Activated T-helper 1 cell treated with anti-CD3 and anti-CD28 coated beads, Interleukin-12 subunit alpha, Interleukin-12 subunit beta, Interleukin-2, Interleukin-4 antibody, amounts not matched to agents 30 ng/mL and 10 ng/mL and 1 ng/mL, durations not matched to agents 14 hours and 24 hours and 36 hours (primary cell): Measurements from ENCODE around the gene EIF4G2. TPM values are rescaled to one million over a fixed set of nuclear protein-coding genes. Genes with fewer than 3 reads are reported as not detected.

Experiments used
- DNase-seq: peaks from one replicate; pipeline ENCODE4 v3.0.0; 2021; ENCODE audit warnings: low spot score
- H3K27ac Mint-ChIP-seq: one replicate; pipeline ENCODE4 v1.8.0; 2021; ENCODE audit warnings: mild to moderate bottlenecking, mixed read lengths
- H3K27me3 Mint-ChIP-seq: one replicate; pipeline ENCODE4 v1.8.0; 2022; ENCODE audit warnings: mild to moderate bottlenecking, moderate library complexity, mixed read lengths; ENCODE audit not compliant: insufficient read depth
- H3K36me3 Mint-ChIP-seq: one replicate; pipeline ENCODE4 v1.8.0; 2021; ENCODE audit warnings: low read depth, mixed read lengths
- H3K4me1 Mint-ChIP-seq: one replicate; pipeline ENCODE4 v1.8.0; 2021; ENCODE audit warnings: low read depth, mixed read lengths
- H3K4me3 Mint-ChIP-seq: one replicate; pipeline ENCODE4 v1.8.0; 2021; ENCODE audit warnings: mild to moderate bottlenecking, moderate library complexity, mixed read lengths
- H3K9me3 Mint-ChIP-seq: one replicate; pipeline ENCODE4 v1.8.0; 2021; ENCODE audit warnings: mixed read lengths
- intact Hi-C: fragments of 100-400 bp; cut with micrococcal nuclease; formaldehyde crosslinking; loops from one replicate; pipeline ENCODE4 v1.15.1; 2024
- total RNA-seq: library from RNA; stranded (reverse); gene quantifications from 2 replicates; pipeline ENCODE4 v1.2.3, GENCODE V29; 2022

Gene EIF4G2
- total RNA-seq, 1 donor from 2014 or later: 1,108 TPM

- intact Hi-C loops: loop anchor here (10.0 kb wide), 2 partner anchors 351 to 1229 kb away; partner anchors contain the start of gene WEE1
- peaks cover 89% of the 10 kb centered on the region for H3K36me3 Mint-ChIP-seq
- H3K4me3 Mint-ChIP-seq: no peak overlapping the region
- H3K27ac Mint-ChIP-seq: no peak overlapping the region
- DNase-seq: no peak
- peaks cover 72% of the 10 kb centered on the region for H3K4me1 Mint-ChIP-seq
- no peaks in the 10 kb centered on the region for H3K9me3 Mint-ChIP-seq
- no peaks in the 10 kb centered on the region for H3K27me3 Mint-ChIP-seq
These were observed 5.0 kb downstream of the EIF4G2 start for GRCh38 chr11:10803676-10804075.

- no peak for DNase-seq
- H3K4me3 Mint-ChIP-seq: no peak overlapping the region
- H3K27me3 Mint-ChIP-seq: no peaks in the 10 kb centered on the region
- H3K27ac Mint-ChIP-seq: no peak overlapping the region
- peaks cover 69% of the 10 kb centered on the region for H3K4me1 Mint-ChIP-seq
- no peaks in the 10 kb centered on the region for H3K9me3 Mint-ChIP-seq
- peaks cover 78% of the 10 kb centered on the region for H3K36me3 Mint-ChIP-seq
- intact Hi-C loops: loop anchor here (10.0 kb wide), 2 partner anchors 355 to 1225 kb away; partner anchors contain the start of gene WEE1
These were observed 8.4 kb downstream of the EIF4G2 start for GRCh38 chr11:10800292-10800691.

GRCh38 chr11:10798330-10798928, 10.3 kb downstream of the EIF4G2 start:
- intact Hi-C loops: no loop called here
- Mint-ChIP-seq H3K9me3 (no peaks in the 10 kb centered on the region), H3K27ac (no peak overlapping the region), H3K36me3 (peaks cover 71% of the 10 kb centered on the region), H3K4me1 (peaks cover 58% of the 10 kb centered on the region), H3K27me3 (no peaks in the 10 kb centered on the region), H3K4me3 (no peak overlapping the region)
- no peak for DNase-seq

GRCh38 chr11:10797531-10797930, 11.2 kb downstream of the EIF4G2 start:
- Mint-ChIP-seq H3K27ac (no peak overlapping the region), H3K36me3 (peaks cover 63% of the 10 kb centered on the region), H3K9me3 (no peaks in the 10 kb centered on the region), H3K4me1 (peaks cover 62% of the 10 kb centered on the region), H3K27me3 (peaks cover 3% of the 10 kb centered on the region), H3K4me3 (no peak overlapping the region)
- DNase-seq: no peak
- intact Hi-C loops: no loop called here

- H3K36me3 Mint-ChIP-seq: peaks cover 59% of the 10 kb centered on the region
- H3K4me1 Mint-ChIP-seq: peaks cover 60% of the 10 kb centered on the region
- DNase-seq: no peak
- peaks cover 4% of the 10 kb centered on the region for H3K27me3 Mint-ChIP-seq
- H3K9me3 Mint-ChIP-seq: no peaks in the 10 kb centered on the region
- intact Hi-C loops: no loop called here
- no peak overlapping the region for H3K4me3 Mint-ChIP-seq
- H3K27ac Mint-ChIP-seq: no peak overlapping the region
These were observed 11.7 kb downstream of the EIF4G2 start for GRCh38 chr11:10797001-10797400.

GRCh38 chr11:10796191-10796590, 12.5 kb downstream of the EIF4G2 start:
- Mint-ChIP-seq H3K9me3 (no peaks in the 10 kb centered on the region), H3K27me3 (peaks cover 9% of the 10 kb centered on the region), H3K36me3 (peaks cover 51% of the 10 kb centered on the region), H3K27ac (no peak overlapping the region), H3K4me3 (no peak overlapping the region), H3K4me1 (peaks cover 52% of the 10 kb centered on the region)
- no peak for DNase-seq
- intact Hi-C loops: no loop called here

GRCh38 chr11:10793470-10794255, 15.1 kb downstream of the EIF4G2 start:
- Mint-ChIP-seq H3K4me3 (no peak overlapping the region), H3K36me3 (peaks cover 28% of the 10 kb centered on the region), H3K9me3 (no peaks in the 10 kb centered on the region), H3K27me3 (peaks cover 19% of the 10 kb centered on the region), H3K27ac (no peak overlapping the region), H3K4me1 (peaks cover 27% of the 10 kb centered on the region)
- DNase-seq: no peak
- intact Hi-C loops: no loop called here

- H3K4me1 Mint-ChIP-seq: peaks cover 21% of the 10 kb centered on the region
- H3K27ac Mint-ChIP-seq: no peak overlapping the region
- H3K27me3 Mint-ChIP-seq: peaks cover 24% of the 10 kb centered on the region
- intact Hi-C loops: loop anchor here (1.0 kb wide), 4 partner anchors 41 to 995 kb away; partner anchors contain the start of gene CTR9
- peak; percentile 74 for DNase-seq
- no peaks in the 10 kb centered on the region for H3K9me3 Mint-ChIP-seq
- H3K4me3 Mint-ChIP-seq: peak overlapping the region; percentile 1
- H3K36me3 Mint-ChIP-seq: peaks cover 25% of the 10 kb centered on the region
These were observed 16.2 kb downstream of the EIF4G2 start for GRCh38 chr11:10792385-10793068.

- intact Hi-C loops: no loop called here
- Mint-ChIP-seq H3K27me3 (peaks cover 23% of the 10 kb centered on the region), H3K4me1 (no peaks in the 10 kb centered on the region), H3K36me3 (no peaks in the 10 kb centered on the region), H3K4me3 (no peak overlapping the region), H3K27ac (no peak overlapping the region), H3K9me3 (no peaks in the 10 kb centered on the region)
- no peak for DNase-seq
These were observed 22.3 kb downstream of the EIF4G2 start for GRCh38 chr11:10786451-10786850.

- Mint-ChIP-seq H3K27me3 (peaks cover 12% of the 10 kb centered on the region), H3K36me3 (no peaks in the 10 kb centered on the region), H3K4me3 (no peak overlapping the region), H3K27ac (no peak overlapping the region), H3K9me3 (no peaks in the 10 kb centered on the region), H3K4me1 (no peaks in the 10 kb centered on the region)
- intact Hi-C loops: no loop called here
- no peak for DNase-seq
These were observed 23.6 kb downstream of the EIF4G2 start for GRCh38 chr11:10785146-10785474.

- Mint-ChIP-seq H3K36me3 (peaks cover 1% of the 10 kb centered on the region), H3K27me3 (peaks cover 12% of the 10 kb centered on the region), H3K27ac (no peak overlapping the region), H3K4me3 (no peak overlapping the region), H3K4me1 (no peaks in the 10 kb centered on the region), H3K9me3 (no peaks in the 10 kb centered on the region)
- no peak for DNase-seq
- intact Hi-C loops: no loop called here
These were observed 24.2 kb downstream of the EIF4G2 start for GRCh38 chr11:10784232-10785145.

- H3K9me3 Mint-ChIP-seq: no peaks in the 10 kb centered on the region
- no peak overlapping the region for H3K27ac Mint-ChIP-seq
- H3K4me3 Mint-ChIP-seq: no peak overlapping the region
- H3K36me3 Mint-ChIP-seq: peaks cover 31% of the 10 kb centered on the region
- no peak for DNase-seq
- intact Hi-C loops: no loop called here
- H3K27me3 Mint-ChIP-seq: peaks cover 3% of the 10 kb centered on the region
- H3K4me1 Mint-ChIP-seq: no peaks in the 10 kb centered on the region
These were observed 28.7 kb downstream of the EIF4G2 start for GRCh38 chr11:10780040-10780439.
